ENCODE results near the gene KCNK1.

GRCh38 chr1:233651061-233651460, 37.2 kb downstream of the KCNK1 start:
- TF ChIP-seq CTCF (conservative IDR thresholded peaks at IDR 0.05; ENCODE audit: low read depth, low read length), result no peak
- no peak for TF ChIP-seq EZH2 (IDR thresholded peaks at IDR 0.05; ENCODE audit: low read length, unreplicated experiment)
- TF ChIP-seq EZH2phosphoT487 (IDR thresholded peaks at IDR 0.05; ENCODE audit: borderline replicate concordance, low read length), result no peak

Measured in PC-3 (cell line).